ENCODE measurements around the gene KICS2.
"Not testable (repeated sequence)": the region's sequence is repeated elsewhere in the genome, so short reads cannot be mapped to it uniquely, and the experiment has no call there.

Gene KICS2

GRCh38 chr12:64212119-64212746, 9.9 kb downstream of the KICS2 start:
- DNase-seq: no peak

DNA sequence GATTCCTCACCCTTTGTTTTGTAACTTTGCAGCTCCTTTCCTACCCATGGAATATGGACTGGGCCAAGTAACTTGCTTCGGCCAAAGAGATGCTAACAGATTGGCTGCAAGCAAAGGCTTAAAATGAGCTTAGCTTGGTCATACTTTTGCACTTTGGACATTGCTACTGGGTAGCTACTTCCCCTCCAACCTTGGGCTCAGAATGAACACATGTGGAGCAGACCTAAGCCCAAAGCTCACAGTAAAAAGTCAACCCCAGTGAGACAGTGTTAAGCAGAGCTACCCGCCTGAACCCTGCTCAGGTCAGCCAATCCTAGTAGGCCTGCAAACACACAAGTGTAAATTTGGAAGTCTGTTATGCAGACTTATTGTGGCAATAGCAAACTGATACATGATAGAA, 14.6 kb downstream of the KICS2 start:
- DNase-seq: no peak

DNA sequence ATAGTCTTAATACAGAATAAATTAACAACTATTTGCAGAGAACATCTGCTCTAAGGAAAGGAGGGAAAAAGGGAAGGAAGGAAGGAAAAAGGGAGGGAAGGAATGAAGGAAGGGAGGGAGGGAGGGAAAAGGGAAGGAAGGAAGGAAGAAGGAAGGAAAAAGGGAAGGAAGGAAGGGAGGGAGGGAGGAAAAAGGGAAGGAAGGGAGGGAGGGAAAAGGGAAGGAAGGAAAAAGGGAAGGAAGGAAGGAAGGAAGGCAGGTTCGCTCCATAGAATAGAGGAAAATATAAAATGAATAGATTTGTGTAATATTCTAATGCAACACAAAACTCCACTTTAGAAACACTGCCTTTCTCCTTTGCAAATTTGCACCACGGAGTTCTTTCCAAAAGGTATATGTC, 16.6 kb downstream of the KICS2 start:
- DNase-seq: no peak

GRCh38 chr12:64203775-64204174, 18.3 kb downstream of the KICS2 start:
- DNase-seq: no peak

DNA sequence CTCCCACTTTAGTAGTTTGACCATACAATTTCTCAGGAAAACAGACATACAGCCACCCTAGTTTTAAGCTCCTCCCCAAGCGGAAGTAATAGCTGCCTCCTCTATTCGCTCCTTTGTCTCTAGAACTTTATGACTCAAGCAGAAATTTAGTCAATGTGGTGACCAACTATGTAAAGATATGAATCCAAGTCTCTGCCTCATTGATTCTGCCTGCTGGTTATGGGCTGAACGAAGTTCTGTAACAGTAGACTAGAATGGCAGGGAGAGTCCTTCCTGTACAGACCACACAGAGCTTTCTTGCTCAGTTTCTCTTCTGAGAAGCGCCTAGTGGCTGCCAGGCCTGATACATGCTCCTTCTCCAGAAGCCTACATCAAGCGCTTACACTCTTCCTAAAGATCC, 19.1 kb downstream of the KICS2 start:
- no peak for DNase-seq

DNA sequence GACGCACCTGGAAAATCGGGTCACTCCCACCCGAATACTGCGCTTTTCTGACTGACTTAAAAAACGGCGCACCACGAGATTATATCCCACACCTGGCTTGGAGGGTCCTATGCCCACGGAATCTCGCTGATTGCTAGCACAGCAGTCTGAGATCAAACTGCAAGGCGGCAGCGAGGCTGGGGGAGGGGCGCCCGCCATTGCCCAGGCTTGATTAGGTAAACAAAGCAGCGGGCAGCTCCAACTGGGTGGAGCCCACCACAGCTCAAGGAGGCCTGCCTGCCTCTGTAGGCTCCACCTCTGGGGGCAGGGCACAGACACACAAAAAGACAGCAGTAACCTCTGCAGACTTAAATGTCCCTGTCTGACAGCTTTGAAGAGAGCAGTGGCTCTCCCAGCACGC, 26.3 kb downstream of the KICS2 start:
- not testable (repeated sequence) for DNase-seq

DNA sequence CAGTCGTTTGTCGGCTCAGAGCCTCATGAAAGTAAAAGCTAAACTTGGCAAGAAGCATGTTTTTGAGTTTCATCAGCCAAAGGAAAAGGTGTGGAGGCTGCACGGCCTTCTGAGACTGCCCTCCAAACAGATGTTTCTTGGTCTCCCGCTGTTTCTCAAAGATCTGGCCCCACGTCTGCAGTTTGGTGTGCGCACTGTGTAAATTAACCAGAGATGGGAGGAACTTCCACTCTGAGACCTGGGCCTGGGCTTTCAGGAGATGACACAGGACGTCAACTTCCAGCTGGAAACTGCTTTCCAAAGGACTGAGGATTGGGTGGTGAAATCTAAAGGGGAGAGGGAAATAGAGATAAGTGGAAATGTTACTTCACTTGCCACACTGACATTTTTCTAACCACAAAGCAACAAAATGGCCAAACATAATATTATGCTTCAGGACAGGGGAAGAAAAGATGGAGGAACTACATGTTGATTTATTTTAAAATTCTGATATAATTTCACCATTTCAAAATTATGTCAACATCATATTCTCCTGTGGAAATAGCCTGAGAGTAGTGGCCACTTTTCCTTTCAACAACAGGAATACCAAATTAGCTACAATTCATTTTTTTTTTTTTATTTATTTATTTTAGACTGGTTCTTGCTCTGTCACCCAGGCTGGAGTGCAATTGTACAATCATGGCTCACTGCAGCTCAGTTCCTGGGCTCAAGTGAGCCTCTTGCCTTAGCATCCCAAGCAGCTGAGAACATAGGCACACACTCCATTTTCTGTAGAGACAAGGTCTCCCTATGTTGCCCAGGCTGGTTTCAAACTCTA, 27.6 kb downstream of the KICS2 start:
- no peak for DNase-seq

- DNase-seq: no peak
These were observed 28.2 kb downstream of the KICS2 start for GRCh38 chr12:64193931-64194330.

- no peak for DNase-seq
These were observed 29.3 kb downstream of the KICS2 start for GRCh38 chr12:64192644-64193444.

DNA sequence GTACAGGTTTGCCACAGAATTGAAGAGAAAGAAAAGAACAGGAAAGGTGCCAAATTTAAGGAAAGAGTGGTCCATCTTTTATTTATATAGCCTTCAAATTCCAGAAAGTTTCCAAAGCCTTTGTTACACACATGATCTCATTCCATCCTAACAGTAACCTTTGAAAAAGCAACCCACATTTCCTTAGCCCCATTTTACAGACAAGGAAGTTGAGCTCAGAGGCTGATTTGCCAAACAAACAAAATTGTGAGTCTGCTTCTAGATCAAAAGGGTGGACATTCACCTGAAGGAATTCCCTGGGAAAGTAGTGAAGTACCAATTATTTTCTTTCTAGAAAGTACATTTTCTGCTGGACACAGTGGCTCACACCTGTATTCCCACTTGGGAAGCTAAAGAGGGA, 32.0 kb downstream of the KICS2 start:
- no peak for DNase-seq

- DNase-seq: no peak
These were observed 32.6 kb downstream of the KICS2 start for GRCh38 chr12:64189530-64189929.

DNA sequence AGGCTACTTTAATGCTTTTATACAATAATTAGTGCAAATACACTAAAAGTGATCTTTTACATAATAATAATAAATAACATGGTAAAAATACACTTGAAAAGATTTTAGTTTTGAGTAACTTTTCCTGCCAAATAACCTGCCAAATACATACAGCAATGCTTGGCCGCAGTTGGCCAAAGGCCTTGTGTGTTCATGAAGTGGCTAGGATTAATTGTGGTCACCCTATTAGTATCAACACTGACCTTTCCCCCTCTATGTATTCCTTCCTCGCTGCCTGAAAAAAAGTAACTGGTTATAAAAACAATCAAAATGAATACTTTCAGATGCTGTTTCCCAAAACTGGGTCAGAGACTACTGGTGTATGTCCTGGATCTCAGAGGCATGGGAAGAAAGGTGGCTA, 34.3 kb downstream of the KICS2 start:
- no peak for DNase-seq

DNA sequence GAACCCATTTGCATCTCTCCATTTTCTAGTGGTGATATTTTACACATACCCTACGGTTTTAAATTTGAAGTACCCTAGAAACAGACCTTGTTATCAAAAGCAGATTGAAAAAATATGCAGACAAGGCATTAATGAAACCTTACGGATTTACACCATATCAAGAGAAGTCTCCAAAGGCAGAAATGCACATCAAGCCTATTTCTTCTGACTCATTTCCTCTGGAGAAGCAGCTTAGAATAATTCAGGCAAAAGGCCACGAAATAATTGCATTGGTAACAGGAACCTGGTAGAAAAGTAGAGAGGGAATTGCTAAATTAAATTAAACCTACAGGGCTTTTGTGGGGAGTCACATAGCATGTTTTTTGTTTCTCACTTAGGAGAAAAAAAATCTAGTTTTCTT, 34.7 kb downstream of the KICS2 start:
- no peak for DNase-seq

DNA sequence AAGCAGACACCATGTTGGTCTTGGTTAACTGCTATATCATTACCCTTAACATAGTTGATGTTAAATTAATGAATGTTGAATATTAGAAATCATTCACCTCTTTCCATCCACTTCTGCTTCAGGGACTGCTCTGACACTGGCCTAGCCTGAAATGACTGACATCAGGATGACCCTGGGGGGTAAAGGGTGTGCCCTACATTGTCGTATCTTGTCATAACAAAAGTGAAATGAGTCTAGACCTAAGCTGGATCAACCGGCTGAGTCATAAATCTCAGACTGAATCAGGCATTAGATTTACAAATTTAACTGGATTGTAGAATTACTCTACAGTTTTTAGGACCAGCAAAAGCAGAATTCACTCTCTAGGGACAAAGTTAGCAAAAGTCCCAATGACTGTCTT, 35.3 kb downstream of the KICS2 start:
- DNase-seq: no peak

DNA sequence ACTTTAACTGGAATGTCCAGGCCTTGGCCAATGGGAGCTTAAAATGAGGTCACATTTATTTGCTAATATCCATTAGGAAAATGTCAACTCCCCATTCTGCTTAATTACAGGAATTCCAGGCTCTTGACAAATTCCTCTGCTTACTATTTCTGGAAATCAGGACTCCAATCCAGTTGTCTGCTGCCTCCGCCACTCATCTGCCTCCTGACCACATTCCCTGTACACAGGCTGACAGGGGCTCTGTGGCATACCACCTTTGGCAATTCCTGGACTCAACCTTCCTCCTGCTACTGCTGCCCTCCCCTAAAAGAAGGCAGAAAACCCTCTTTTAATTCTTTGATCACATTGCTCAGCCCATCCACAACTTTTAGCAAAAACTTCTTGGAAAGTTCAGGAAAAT, 37.9 kb downstream of the KICS2 start:
- no peak for DNase-seq

GRCh38 chr12:64181430-64182291, 40.4 kb downstream of the KICS2 start:
- no peak for DNase-seq

GRCh38 chr12:64180951-64181350, 41.1 kb downstream of the KICS2 start:
- no peak for DNase-seq

DNA sequence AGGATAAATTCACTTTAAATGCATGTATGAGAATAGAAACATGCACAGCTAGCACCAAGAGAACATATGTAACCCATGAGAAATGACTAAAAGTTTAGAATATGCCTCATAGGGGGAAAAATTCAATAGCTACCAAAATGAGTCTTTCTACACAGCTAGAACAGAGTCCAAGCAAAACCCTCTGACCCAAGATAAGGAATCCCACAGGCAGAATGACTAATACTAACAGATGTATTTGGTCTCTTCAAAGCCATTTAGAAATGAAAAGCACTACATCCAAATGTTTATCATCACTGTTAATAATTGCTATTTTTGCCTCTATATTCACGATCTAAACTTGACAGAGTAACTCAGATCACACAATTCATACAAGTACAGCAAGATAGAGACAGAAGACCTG, 44.0 kb downstream of the KICS2 start:
- no peak for DNase-seq

- no peak for DNase-seq
These were observed 45.1 kb downstream of the KICS2 start for GRCh38 chr12:64177001-64177400.

DNA sequence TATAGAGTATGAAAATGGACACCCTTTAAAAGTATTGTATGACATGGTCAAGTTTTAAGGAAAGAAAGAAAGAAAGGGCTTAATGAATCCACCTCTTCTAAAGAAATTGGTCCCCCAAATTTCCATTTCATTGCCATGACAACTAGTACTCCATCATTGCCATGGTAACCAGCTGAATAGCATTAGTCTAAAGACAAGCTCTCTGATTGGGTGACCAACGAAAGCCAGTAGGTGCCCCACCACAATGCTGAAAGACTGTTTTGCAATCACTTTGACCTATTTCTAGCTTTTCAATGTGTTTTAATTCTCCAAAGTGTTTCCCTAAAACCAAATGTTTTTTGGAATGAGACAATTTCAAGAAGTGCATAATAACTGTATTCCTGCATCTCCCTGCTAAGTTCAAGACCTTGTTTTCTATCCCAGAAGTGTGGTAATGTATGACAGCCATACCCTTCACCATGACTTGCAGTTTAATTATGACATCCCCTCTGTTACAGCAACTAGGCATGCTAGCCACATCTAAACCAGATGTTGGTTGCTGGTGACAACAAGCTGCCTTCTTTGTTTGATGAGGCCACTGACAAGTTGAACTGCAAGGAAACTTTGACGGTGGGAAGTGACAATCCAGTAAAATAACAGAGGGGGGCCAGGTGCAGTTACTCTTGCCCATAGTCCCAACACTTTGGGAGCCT, 46.7 kb downstream of the KICS2 start:
- no peak for DNase-seq

- DNase-seq: no peak
These were observed 48.6 kb downstream of the KICS2 start for GRCh38 chr12:64173456-64173855.
